ENCODE measurements around the gene CFAP210.
"Not testable (repeated sequence)": the region's sequence is repeated elsewhere in the genome, so short reads cannot be mapped to it uniquely, and the experiment has no call there.

CFAP210 gene

DNA sequence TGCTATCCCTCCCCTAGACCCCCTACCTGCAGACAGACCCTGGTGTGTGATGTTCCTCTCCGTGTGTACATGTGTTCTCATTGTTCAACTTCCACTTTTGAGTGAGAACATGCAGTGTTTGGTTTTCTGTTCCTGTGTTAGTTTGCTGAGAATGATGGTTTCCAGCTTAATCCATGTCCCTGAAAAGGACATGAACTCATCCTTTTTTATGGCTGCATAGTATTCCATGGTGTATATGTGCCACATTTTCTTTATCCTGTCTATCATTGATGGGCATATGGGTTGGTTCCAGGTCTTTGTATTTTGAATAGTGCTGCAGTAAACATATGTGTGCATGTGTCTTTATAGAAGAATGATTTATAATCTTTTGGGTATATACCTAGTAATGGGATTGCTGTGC is 78.2 kb downstream of the CFAP210 start:
- not testable (repeated sequence) for DNase-seq

DNA sequence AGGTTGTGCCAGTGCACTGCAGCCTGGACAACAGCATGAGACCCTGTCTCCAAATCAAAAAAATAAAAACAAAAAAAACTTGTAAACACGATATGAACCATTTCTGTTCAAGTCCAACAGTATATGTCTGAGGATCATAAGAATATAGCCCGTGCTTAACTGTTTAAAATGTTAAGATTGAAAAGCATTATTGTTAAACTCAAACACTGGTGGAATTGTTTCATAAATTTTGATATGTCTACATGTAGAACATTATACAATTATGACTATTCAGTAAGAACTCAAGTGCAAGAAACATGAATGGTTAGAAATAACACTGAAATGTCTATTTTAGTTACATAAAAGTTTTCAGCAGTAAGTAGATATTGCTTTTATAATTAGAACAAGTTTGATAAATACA is 80.3 kb downstream of the CFAP210 start:
- no peak for DNase-seq

DNA sequence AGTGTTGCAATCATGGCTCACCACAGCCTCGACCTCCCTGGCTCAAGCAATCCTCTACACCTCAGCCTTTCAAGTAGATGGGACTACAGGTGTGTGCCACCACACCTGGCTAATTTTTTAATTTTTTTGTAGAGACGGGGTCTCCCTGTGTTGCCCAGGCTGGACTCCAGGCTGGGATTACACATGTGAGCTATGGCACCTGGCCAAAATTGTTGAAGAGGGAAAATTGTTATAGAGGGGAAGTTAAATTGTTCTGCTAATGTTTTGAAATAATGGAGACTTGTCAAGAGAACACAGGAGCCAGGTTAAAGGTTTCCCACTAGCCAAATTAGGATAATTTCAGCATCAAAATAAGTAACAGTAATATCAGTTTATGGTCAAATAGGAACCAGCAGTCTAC is 84.9 kb downstream of the CFAP210 start:
- no peak for DNase-seq

DNA sequence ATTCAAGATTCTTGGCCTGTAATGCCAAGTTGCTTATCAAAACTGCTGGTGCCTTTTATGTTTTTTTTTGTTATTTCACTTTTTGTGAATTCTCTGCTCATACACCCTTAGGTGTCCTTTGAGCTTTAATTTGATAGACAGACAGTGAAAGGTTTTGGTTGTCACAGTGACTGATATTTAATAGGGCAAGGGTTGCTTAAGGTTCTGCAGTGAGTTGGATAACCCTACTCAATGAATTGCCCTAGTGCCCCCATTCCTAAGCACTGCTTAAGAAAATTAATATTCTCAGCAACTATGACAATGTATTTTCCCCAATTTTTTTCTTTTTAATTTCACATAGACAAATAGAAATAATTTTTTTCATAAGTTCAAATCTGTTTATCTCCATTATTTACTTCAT is 94.6 kb downstream of the CFAP210 start:
- DNase-seq = no peak

DNA sequence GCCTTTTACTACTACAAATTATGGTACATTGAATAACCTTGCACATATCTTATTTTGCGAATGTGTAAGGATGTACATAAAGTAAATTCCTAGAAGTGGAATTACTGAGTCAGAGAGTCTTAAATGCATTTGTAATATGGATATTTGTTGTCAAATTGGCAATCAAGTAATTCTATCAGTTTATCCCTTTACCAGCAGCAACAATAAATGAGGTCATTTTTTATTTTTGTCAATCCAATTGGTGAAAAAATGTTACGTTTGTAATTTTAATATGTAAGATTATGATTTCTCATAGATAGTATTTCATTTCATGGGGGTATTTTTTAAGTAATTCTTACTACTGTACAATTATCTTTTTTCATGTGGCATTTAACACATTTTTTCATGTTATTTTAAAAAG is 95.2 kb downstream of the CFAP210 start:
- DNase-seq = no peak

DNA sequence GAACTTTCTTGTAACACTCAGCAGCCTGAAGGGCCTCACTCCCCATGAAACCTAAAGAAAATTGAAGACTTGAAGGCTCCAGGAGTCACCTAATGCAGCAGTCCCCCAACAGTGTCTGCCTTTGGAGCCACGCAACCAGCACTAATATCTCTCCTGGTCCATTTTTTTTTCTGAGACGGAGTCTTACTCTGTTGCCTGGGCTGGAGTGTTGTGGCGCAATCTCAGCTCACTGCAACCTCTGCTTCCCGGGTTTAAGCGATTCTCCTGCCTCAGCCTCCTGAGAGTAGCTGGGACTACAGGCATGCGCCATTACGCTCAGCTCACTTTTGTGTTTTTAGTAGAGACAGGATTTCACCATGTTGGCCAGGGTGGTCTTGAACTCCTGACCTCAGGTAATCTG is 97.7 kb downstream of the CFAP210 start:
- DNase-seq = not testable (repeated sequence)

Data from NK-92 treated with Interleukin-12 subunit alpha and Interleukin-12 subunit beta, amount 100 ng/mL, for 24 hours (cell line).